HG03558 (cell line): ENCODE measurements around the gene GGT5.
"Not testable (repeated sequence)": the region's sequence is repeated elsewhere in the genome, so short reads cannot be mapped to it uniquely, and the experiment has no call there.

ENCODE experiments used
- ATAC-seq: cut with Tn5 transposase; IDR thresholded peaks from one replicate; pipeline ENCODE4 v1.9.1; 2021; ENCODE audit warnings: moderate number of reproducible peaks; ENCODE audit not compliant: unreplicated experiment; ENCODE audit errors: extremely low read depth

GGT5 gene

DNA sequence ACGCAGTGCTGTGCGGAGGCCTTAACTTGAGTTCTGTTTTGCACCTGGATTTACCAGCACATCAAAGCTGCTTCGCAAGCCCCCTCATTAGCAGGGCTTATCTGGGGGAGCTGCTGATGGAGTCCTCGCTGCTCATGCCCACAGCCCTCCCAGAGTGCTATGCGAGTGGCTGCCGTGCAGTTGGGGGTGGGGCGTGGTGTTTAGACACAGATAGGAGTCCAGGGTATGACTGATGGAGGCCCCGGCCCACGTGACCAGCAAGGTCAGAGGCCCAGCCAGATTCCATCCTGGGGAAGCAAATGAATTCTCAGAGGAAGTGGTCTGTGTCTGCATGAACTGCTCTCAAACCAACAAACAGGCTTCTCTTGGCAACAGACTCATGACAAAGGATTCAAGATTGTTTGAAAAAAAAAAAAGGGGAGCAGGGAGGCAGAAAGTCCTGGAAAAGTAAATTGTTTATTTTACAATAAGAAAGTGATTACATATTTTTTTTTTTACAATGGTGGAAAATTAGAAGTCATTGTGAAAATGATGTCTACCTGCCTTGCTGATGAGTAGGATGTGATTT, 19.5 kb upstream of the GGT5 start:
- ATAC-seq, result not testable (repeated sequence)

DNA sequence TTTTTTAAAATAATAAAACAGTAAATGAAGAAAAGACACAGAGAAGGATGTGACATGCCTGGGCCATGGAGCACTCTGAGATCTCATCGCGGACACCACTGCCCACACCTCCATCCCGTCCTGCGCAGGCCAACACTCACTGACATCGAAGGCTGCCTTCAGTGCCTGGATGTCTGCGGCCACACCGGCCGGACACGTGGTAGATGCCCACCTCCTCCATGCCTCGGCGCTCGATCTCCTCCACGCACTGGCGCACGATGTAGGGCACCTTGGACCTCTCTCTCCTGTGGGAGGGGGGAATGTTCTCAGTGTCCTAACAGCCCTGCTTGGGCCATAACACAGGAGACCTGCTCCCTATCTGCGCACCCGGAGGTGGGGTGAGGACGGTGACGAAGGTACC, 18.6 kb upstream of the GGT5 start:
- not testable (repeated sequence) for ATAC-seq

DNA sequence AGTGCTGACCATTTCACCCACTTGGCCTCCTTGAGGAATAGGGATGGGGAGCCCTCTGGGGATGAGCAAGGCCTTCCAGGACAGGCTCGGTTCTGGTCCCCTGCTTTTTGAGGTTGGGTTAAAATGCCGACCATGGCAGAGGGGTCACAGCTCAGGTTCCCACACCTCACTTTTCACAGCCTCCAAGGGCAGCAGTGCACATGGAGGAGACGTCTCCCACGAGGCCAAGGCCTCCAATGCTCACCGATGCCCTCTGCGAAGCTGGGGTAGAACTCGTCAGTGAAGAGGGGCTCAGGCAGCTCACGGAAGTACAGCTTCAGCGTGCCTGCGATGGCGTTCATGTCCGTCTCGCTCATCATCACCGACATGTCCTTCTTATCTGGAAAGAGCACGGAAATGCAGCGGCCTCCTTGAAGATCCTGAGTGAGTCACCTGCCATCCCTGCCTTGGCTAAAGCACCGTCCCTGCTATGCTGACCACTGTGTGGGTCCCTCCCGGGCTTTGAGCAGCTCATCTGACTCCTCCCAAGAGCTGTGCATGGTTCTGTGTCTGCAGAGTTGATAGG, 17.4 kb upstream of the GGT5 start:
- ATAC-seq, result not testable (repeated sequence)

DNA sequence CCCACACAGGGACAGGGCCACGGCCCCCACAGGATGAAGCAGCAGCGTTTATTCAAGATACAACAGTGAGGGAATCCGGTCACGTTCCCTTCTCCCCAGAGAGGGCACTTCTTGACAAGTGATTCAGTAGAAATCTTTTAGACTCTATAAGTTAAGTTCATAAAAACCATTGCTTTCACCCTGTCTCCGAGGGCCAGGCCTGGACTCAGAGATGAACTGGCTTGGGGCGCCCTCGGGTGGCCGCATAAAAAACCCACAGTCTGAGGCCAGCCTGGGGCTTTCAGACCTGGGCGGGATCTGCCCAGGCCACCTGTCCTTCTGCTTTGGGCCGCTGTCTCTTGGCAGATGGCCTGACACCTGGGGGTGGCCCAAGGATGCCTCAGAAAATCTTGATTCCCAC, 14.6 kb upstream of the GGT5 start:
- not testable (repeated sequence) for ATAC-seq

DNA sequence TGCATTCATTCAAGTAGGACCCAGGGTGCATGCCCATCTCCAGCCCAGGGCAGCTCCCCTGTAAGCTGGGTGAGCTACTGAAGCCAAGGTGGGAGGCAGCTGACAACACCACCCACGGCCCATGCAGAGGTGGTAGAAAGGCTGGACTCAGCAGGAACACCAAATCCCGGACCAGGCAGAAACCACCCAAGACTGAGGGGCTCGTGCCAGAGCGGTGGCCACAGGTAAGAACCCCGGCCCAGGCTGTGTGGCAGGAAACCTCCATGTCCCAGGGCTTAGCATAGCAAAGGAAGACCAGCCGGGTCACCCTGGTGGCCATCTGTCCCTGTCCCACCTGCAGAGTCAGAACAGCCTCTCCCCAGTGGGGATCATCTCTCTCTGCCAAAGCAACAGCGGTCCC, 11.9 kb upstream of the GGT5 start:
- ATAC-seq, result not testable (repeated sequence)

DNA sequence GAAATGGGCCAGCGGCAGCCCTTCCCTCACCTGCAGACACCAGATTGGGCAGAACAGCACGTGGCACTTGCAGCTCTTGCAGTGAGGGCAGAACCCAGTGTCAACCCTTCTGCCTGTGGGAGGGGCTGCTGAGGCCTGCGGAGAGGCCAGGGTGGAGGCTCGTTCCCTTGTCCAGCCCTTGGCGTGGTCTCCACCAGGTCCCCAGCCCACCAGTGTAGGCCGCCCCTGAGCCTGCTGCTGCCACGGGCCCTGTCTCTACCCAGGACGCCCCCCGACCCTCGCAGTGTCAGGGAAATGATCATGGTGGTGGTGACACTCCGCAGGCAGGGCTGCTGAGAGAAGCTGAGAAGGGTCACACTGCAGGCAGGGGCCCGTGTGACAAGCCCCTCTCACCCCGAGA, 11.3 kb upstream of the GGT5 start:
- not testable (repeated sequence) for ATAC-seq

DNA sequence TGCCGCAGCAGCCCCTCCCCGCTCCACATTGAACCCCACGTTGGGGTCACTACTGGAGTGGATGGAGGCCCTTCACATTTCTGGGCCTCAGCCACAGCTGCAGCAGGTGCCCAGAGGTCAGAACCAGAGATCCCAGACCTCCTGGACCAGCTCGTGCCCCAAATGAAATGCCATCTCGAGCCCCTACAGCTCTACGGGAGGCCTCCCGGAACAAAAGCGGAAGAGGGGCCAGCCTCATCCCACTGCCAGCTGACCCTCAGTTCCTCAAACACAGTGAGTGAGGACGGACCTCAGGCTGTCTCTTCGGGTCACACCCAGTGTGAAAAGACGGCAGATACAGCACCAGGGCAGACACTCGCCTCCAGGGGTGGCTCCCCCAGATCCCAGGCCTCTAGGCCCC, 8.2 kb upstream of the GGT5 start:
- not testable (repeated sequence) for ATAC-seq

DNA sequence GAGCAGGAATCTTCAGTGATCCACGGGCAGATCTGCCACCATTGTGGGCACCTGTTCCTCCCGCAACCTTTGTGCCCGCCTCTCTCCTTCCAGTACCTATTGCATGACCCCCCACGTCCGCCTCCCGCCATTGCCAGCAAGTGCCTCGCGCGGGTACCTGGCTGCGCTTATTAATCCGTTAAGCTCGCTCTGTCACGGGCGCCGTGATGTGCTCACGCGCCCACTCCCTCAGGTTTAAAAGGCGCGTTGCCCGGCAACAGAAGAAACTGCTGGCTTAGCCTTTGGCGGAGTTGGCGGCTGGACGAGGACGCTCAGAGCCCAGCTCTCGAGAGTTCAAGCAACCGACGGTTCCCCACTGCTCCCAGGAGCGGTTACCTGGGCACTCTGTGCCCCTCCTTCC, 6.4 kb upstream of the GGT5 start:
- ATAC-seq, result not testable (repeated sequence)

DNA sequence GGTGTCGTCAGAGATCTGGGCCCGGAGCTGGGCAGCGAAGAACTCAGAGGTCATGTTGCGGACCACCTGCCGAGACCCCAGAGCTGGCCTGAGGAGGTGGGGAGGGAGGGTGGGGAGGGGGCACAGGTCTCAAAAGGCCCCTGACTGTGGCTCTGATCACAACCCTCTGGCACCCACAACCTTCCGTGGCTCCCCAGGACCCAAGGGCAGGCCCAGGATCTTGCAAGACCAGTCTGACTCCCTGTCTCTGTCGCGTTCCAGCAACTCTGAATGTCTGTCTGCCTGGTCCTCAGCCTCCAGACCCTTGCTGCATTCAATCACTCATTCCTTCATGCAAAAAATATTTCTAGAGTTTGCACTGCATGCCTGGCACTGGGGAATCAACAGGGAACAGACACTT, 4.5 kb upstream of the GGT5 start:
- not testable (repeated sequence) for ATAC-seq

DNA sequence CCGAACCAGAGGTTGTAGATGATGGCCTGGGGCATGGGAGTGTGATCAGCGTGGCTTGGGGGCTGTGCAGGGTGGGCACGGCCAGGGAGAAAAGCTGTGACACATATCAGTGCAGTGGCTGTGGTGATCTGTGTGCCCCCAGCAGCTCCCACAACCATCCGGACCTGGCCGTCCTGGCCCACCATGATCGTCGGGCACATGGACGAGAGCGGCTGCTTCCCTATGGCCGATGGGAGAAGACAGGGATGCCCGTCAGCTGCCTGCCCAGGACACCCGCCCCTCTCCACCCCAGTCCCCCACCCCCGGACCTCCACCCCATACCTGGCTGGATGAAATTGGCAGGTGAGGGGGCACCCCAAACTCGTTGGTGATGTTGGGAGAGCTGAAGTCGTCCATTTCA, 3.7 kb upstream of the GGT5 start:
- ATAC-seq, result not testable (repeated sequence)

DNA sequence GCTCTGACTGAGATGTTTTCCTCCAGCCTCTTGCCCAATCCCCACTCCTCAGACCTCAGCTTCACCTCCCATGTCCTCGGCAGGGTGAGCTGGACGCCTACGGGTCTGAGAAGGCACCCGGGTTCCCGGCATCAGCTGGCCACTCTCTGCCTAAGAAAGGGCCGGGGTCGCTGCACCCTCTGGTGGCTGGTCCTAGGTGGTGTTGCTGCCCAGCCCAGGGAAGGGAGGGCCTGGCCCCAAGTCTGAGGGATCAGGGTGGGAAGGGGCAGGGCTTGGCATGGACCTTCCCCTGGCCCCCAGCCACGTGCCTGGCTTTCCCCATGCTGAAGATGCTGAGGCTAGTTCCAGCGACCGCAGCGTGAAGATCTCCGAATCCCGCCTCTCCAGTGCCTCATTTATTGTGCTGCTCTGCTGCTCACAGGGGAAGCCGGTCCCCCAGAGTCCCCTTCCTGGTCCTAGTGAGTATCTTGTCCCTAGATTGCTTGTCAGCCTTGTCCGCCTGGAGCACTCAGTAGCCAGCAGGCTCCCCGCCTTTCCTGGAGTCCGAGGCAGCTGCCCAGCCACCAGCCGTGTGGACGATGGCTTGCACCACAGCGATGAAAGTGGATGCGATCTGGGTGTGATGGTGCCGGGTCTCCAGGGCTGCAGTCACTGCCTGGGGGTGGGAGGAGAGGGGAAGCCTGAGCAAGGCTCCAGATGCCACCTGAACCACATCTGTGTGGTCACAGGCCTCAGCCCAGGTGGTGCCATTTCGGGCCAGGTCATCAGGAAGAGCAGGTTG, 2.9 kb upstream of the GGT5 start:
- ATAC-seq, result no peak

DNA sequence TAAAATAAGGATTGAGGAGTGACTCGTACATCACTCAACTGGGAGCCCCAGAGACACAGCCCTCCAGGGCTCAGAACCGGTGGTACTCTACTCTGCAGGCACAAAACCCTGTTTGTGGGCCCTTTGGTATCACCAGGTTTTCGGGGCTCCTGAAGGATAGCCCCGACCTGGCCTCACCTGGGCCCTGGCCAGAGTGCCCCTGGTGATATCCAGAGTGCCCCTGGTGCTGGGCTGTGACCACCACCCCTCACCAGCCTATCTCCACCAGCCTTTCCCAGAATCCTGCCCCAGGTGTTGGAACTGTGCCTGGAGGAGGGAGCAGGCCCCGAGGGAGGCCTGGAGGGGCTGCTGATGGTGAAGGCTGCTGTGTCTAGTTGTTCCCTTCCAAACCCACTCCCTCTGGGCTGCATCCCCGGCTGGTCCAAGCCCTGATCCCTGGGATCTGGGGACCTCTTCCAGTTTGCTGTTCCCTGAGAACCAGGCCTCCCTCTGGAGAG, 2.2 kb upstream of the GGT5 start:
- no peak for ATAC-seq

DNA sequence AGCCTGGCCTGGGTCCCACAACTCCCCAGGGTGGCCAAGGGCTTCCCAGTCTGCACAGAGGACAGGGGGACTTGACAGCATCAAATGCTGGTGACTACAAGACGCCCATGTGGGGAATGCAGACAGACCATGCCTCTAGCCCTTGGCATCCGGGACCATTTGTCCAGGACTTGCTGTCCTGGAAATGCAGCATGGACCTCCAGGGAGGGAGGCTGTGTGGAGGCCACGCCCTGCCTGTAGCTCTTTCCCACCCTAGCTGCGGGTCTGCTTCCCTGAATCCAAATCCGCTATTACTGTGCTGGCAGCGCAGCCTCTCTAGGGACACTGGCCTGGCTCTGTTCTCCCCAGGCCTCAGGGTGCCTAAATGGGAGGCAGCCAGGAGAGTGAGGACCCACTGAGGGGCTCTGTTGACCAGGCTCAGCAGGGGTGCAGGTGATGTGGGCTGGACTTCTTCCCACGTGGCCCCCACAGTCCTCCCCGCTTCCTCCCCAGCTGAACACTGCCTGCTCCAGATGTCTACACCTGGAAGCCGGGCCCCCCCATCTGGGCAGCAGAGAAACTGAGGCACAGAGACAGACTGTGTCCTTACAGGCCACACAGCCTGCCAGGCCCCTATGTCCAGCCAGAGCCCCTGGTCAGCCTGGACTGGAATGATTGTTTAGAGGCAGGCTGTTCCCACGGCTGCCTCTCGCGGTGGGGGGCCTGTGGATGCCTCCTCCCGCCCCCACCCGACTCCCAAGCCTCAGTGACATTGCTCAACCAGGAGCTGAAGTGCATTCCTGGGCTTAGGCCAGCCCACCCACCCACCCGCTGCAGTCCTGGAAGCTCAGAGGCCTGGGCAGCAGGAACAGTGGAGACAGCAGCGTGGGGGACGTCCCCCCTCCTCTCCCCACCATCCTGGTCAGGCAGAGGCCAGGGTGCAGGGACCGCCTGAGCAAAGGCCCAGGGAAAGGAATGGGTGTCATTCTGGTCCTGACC, 991 bp upstream of the GGT5 start:
- not testable (repeated sequence) for ATAC-seq

DNA sequence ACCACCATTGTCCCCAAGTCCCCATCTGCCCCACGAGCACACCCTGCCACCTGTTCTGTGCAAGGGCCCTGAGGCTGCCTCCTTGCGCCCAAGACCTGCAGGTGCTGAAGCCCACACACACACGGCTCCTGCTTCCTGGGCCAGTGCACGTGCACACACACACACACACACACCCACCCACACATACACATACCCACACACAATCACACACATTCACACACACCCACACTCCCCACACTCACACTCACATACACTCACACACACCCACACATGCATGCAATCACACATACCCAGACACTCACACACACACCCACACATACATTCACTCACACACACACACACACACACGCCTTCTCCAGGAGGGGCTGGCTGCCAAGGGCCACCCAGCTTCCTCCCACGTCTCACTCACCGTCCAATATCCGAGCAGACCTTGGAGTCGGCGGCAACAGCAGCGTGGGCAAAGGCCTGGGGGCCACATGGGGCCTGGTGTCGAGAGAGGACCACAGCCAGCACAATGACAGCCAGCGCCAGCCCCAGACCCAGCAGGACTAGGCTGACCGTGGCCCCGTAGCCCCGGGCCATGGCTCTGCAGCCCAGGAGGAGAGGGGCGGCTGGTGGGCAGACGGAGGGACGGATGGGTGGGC, 616 bp downstream of the GGT5 start:
- ATAC-seq, result no peak

DNA sequence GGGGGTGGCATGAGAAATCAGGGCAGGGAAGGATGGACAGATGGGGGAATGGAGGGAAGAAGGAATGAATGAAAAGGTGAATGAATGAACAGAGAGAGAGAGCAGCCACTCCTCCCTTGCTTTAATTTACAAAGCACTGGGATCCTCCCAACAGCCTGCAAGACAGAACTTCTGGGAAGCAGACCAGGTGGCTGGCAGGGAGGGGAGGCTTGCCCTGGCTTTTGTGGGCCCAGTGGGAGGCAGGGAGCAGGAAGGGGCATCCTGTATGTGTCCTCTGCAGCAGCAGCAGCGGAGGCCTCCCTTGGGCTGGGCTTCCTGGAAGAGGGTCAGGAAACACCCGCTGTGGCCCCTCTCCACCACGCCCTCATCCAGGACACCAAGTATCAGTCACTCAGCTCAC, 1.5 kb downstream of the GGT5 start:
- not testable (repeated sequence) for ATAC-seq

DNA sequence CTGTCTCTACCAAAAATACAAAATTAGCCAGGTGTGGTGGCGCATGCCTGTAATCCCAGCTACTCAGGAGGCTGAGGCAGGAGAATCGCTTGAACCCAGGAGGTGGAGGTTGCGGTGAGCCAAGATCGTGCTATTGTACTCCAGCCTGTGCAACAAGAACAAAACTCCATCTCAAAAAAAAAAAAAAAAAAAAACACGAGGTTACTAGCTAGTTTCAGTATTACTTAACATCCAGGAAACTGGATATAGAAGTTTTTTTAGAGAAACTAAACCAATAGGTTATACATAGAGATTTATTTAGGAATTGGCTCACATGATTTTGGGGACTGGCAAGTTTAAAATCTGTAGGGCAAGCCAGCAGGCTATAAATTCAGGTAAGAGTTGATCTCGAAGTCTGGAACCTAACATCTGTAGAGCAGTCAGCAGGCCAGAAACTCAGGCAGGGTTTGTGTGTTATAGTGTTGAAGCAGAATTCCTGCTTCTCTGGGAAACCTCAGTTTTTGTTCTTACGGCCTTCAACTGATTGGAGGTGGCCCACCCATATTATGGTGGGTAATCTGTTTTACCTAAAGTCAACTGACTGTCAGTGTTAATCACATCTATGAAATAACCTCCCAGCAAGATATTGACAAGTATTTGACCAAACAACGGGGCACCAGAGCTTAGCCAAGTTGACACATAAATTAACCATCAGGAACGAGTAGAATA, 3.7 kb downstream of the GGT5 start:
- not testable (repeated sequence) for ATAC-seq

DNA sequence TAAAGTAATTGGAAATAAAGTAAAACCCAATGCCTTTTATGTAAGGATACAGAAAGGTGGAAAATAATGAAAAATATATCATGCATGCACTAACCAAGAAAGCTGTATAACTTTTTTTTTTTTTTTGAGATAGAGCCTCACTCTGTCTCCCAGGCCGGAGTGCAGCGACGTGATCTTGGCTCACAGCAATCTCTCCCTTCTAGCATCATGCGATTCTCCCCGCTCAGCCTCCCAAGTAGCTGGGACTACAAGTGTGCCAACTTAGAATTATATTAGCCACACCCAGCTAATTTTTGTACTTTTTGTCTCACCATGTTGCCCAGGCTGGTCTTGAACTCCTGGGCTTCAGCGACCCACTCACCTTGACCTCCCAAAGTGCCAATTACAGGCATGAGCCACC, 4.5 kb downstream of the GGT5 start:
- ATAC-seq, result no peak

DNA sequence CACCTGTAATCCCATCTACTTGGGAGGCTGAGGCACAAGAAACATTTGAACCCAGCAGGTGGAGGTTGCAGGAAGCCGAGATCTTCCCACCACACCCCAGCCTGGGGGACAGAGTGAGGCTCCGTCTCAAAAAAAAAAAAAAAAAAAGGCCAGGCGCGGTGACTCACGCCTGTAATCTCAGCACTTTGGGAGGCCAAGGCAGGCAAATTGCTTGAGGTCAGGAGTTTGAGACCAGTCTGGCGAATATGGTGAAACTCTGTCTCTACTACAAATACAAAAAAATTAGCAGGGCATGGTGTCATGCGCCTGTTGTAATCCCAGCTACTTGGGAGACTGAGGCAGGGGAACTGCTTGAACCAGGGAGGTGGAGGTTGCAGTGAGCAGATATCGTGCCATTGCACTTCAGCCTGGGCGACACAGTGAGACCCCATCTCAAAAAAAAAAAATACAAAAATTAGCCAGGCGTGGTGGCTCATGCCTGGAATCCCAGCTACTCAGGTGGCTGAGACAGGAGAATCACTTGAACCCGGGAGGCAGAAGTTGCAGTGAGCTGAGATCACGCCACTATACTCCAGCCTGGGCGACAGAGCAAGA, 6.7 kb downstream of the GGT5 start:
- ATAC-seq, result not testable (repeated sequence)

DNA sequence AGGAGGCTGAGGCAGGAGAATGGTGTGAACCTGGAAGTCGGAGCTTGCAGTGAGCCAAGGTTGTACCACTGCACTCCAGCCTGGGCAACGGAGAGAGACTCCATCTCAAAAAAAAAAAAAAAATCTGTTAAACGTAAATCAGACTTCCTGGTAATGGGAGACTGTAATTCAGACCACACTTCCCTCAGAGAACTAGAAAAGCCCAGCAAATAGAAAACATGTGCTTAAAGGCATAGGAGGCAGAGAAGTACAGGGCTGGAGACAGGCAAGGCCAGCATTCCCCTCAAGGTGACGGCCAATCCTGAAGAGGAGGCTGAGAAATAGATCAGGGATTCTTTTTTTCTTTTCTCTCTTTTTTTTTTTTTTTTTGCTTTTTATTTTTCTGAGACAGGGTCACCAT, 8.2 kb downstream of the GGT5 start:
- ATAC-seq, result no peak
